ENCODE data around the gene GBA3. TPM values are rescaled to one million over a fixed set of nuclear protein-coding genes. Genes with fewer than 3 reads are reported as not detected.

Gene GBA3
- total and polyA plus RNA-seq, 9 donors = 0.06 to 5.4 (median 0.51) TPM; not detected in 3

GRCh38 chr4:22780797-22781196 is 88.1 kb downstream of the GBA3 start:
- no peak overlapping the region for H3K27ac ChIP-seq
- H3K4me3 ChIP-seq = no peak overlapping the region
- H3K9me3 ChIP-seq = no peaks in the 10 kb centered on the region
- TF ChIP-seq EP300 (IDR thresholded peaks at IDR 0.05) = no peak
- TF ChIP-seq CTCF (IDR thresholded peaks at IDR 0.05) = no peak
- no peaks in the 10 kb centered on the region for H3K27me3 ChIP-seq
- no peaks in the 10 kb centered on the region for H3K36me3 ChIP-seq
- intact Hi-C loops (cut with DNase I) = no loop called here
- no peak for DNase-seq
- no peaks in the 10 kb centered on the region for H3K4me1 ChIP-seq (ENCODE audit: insufficient read depth)
- 15 to 28% (median 24%) methylated on average over 3 of the region's 3 CpGs for WGBS, 3 donors

GRCh38 chr4:22787753-22788375 is 95.1 kb downstream of the GBA3 start:
- 79 to 87% (median 85%) methylated on average over 6 of the region's 6 CpGs for WGBS, 3 donors
- no peaks in the 10 kb centered on the region for H3K9me3 ChIP-seq
- H3K4me3 ChIP-seq = no peak overlapping the region
- no peak overlapping the region for H3K27ac ChIP-seq
- H3K4me1 ChIP-seq (ENCODE audit: insufficient read depth) = no peaks in the 10 kb centered on the region
- no peak for DNase-seq
- no peaks in the 10 kb centered on the region for H3K27me3 ChIP-seq
- intact Hi-C loops (cut with DNase I) = no loop called here
- TF ChIP-seq CTCF (IDR thresholded peaks at IDR 0.05) = no peak
- no peak for TF ChIP-seq EP300 (IDR thresholded peaks at IDR 0.05)
- no peak for TF ChIP-seq POLR2A (IDR thresholded peaks at IDR 0.05)
- H3K36me3 ChIP-seq = no peaks in the 10 kb centered on the region

GRCh38 chr4:22790631-22791030 is 97.9 kb downstream of the GBA3 start:
- 61 to 75% (median 64%) methylated on average over 2 of the region's 2 CpGs for WGBS, 3 donors
- Histone ChIP-seq H3K9me3 (no peaks in the 10 kb centered on the region), H3K27me3 (no peaks in the 10 kb centered on the region), H3K4me1 (ENCODE audit: insufficient read depth) (no peaks in the 10 kb centered on the region), H3K27ac (no peak overlapping the region), H3K4me3 (no peak overlapping the region), H3K36me3 (no peaks in the 10 kb centered on the region)
- no peak for DNase-seq
- intact Hi-C loops (cut with DNase I) = loop anchor here in 1 of 4 donors (5.0 kb wide), 1 partner anchor 188 kb away; no protein-coding TSS in a partner anchor
- TF ChIP-seq CTCF (IDR thresholded peaks at IDR 0.05) (no peak), EP300 (IDR thresholded peaks at IDR 0.05) (no peak), POLR2A (IDR thresholded peaks at IDR 0.05) (no peak)

DNA sequence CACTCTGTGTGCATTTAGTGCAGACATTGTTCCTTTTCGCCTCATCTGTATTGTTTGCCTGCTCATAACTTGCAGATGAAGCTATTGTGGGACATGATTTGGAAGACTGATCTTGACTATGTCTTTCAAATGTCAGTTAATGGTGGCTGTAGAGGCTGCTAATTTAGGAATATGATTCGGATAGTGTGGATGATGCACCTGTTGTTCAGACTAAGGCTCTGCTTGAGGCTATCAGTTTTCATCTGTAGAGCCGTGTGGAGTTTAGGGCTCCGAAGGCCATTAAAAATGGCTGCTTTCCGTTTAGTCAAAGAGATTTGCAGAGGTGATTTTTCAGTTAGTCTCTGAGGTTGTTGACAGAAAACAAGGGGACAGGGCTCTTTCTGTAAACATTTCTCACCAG is 102.0 kb downstream of the GBA3 start:
- Histone ChIP-seq H3K27me3 (no peaks in the 10 kb centered on the region), H3K4me1 (ENCODE audit: insufficient read depth) (no peaks in the 10 kb centered on the region), H3K27ac (no peak overlapping the region), H3K9me3 (no peaks in the 10 kb centered on the region), H3K36me3 (no peaks in the 10 kb centered on the region), H3K4me3 (no peak overlapping the region)
- intact Hi-C loops (cut with DNase I) = loop anchor here in 1 of 4 donors (5.0 kb wide), 1 partner anchor 192 kb away; no protein-coding TSS in a partner anchor
- TF ChIP-seq POLR2A (IDR thresholded peaks at IDR 0.05) = no peak
- TF ChIP-seq CTCF (IDR thresholded peaks at IDR 0.05) = no peak
- TF ChIP-seq EP300 (IDR thresholded peaks at IDR 0.05) = no peak
- DNase-seq = no peak
- 63 to 75% (median 70%) methylated on average over 5 of the region's 5 CpGs for WGBS, 3 donors
